HepG2 (cell line): Measurements from ENCODE around the gene CES2. TPM values are rescaled to one million over a fixed set of nuclear protein-coding genes. Genes with fewer than 3 reads are reported as not detected.

Experiments used
- BRCA1 ChIP-seq: sonication (generic); formaldehyde crosslinking; IDR thresholded peaks from 2 replicates; pipeline ENCODE4 v1.4.0; 2020; ENCODE audit warnings: missing genetic modification reagents
- DNMT1 ChIP-seq: sonication (generic); formaldehyde crosslinking; IDR thresholded peaks from 2 replicates; pipeline ENCODE4 v1.5.1; 2020; ENCODE audit warnings: mild to moderate bottlenecking, missing genetic modification reagents
- MTA3 ChIP-seq: sonication (generic); formaldehyde crosslinking; IDR thresholded peaks from 2 replicates; pipeline ENCODE4 v1.4.0; 2020; ENCODE audit warnings: missing genetic modification reagents
- SALL2 ChIP-seq: sonication (generic); formaldehyde crosslinking; IDR thresholded peaks from 2 replicates; pipeline ENCODE4 v1.8.1; 2023; ENCODE audit warnings: mild to moderate bottlenecking, missing genetic modification reagents, inconsistent platforms
- SOX13 ChIP-seq, 3 experiments: fragments of 450-650 bp in 1 of 3; sonication (generic) in 1 of 3; formaldehyde crosslinking in 1 of 3; IDR thresholded peaks in 2 of 3; conservative IDR thresholded peaks in 1 of 3; 2 replicates each; pipeline versions ENCODE4 v1.5.0 to v1.6.1; 2016 to 2020; ENCODE audit warnings: antibody characterized with exemption in 1 of 3, mild to moderate bottlenecking in 1 of 3, missing compliant biosample characterization in 1 of 3, missing genetic modification reagents in 1 of 3, moderate library complexity in 1 of 3
- SOX5 ChIP-seq: IDR thresholded peaks from 2 replicates; pipeline ENCODE4 v1.6.1; 2016; ENCODE audit warnings: borderline replicate concordance
- SSRP1 ChIP-seq: IDR thresholded peaks from 2 replicates; pipeline ENCODE4 v1.6.1; 2016; ENCODE audit warnings: control low read depth
- ZBTB2 ChIP-seq: sonication (generic); formaldehyde crosslinking; IDR thresholded peaks from 2 replicates; pipeline ENCODE4 v1.8.0; 2022; ENCODE audit warnings: low read depth, missing genetic modification reagents
- ZBTB49 ChIP-seq: sonication (generic); formaldehyde crosslinking; IDR thresholded peaks from 2 replicates; pipeline ENCODE4 v1.4.0; 2020; ENCODE audit warnings: missing genetic modification reagents, borderline replicate concordance
- ZFP36L2 ChIP-seq: sonication (generic); formaldehyde crosslinking; IDR thresholded peaks from 2 replicates; pipeline ENCODE4 v1.4.0; 2020; ENCODE audit warnings: missing genetic modification reagents
- ZNF276 ChIP-seq: sonication (generic); formaldehyde crosslinking; IDR thresholded peaks from 2 replicates; pipeline ENCODE4 v1.4.0; 2020; ENCODE audit warnings: mild to moderate bottlenecking, low read depth, missing genetic modification reagents
- ZNF281 ChIP-seq: sonication (generic); formaldehyde crosslinking; IDR thresholded peaks from 2 replicates; pipeline ENCODE4 v1.4.0; 2020; ENCODE audit warnings: missing genetic modification reagents, borderline replicate concordance
- ZNF383 ChIP-seq: sonication (generic); formaldehyde crosslinking; IDR thresholded peaks from 2 replicates; pipeline ENCODE4 v1.4.0; 2020; ENCODE audit warnings: missing genetic modification reagents, mild to moderate bottlenecking, borderline replicate concordance
- ZNF549 ChIP-seq: sonication (generic); formaldehyde crosslinking; IDR thresholded peaks from 2 replicates; pipeline ENCODE4 v1.5.0; 2020; ENCODE audit warnings: missing genetic modification reagents
- ZNF567 ChIP-seq: sonication (generic); formaldehyde crosslinking; IDR thresholded peaks from 2 replicates; pipeline ENCODE4 v1.8.1; 2023; ENCODE audit warnings: mild to moderate bottlenecking, missing genetic modification reagents, borderline replicate concordance
- ZNF576 ChIP-seq: sonication (generic); formaldehyde crosslinking; IDR thresholded peaks from 2 replicates; pipeline ENCODE4 v1.4.0; 2020; ENCODE audit warnings: mild to moderate bottlenecking, missing genetic modification reagents
- ZNF605 ChIP-seq: sonication (generic); formaldehyde crosslinking; IDR thresholded peaks from 2 replicates; pipeline ENCODE4 v1.8.0; 2022; ENCODE audit warnings: mild to moderate bottlenecking, missing genetic modification reagents
- ZNF670 ChIP-seq: sonication (generic); formaldehyde crosslinking; IDR thresholded peaks from 2 replicates; pipeline ENCODE4 v1.8.0; 2022; ENCODE audit warnings: mild to moderate bottlenecking, missing genetic modification reagents, borderline replicate concordance
- polyA plus RNA-seq, 8 experiments: library from polyadenylated mRNA; depleted of rRNA in 3 of 8; stranded (reverse) in 7 of 8; unstranded in 1 of 8; fragments of >200 nt; fragmentation: Illumina TruSeq in 4 of 8; extraction: Trizol in 4 of 8; gene quantifications; 2 replicates each; pipeline versions ENCODE4 v1.2.1 to v1.2.3, GENCODE V29; 2011 to 2016; ENCODE audit warnings: low read depth in 4 of 8, missing spikeins in 1 of 8, mixed read lengths in 1 of 8; ENCODE audit not compliant: insufficient read depth in 1 of 8
- total RNA-seq, 5 experiments: library from RNA; depleted of rRNA; stranded (reverse); fragments of >200 nt; fragmentation: Illumina TruSeq; extraction: Trizol; gene quantifications; 2 replicates each; pipeline ENCODE4 v1.2.3, GENCODE V29; 2016; ENCODE audit warnings: low read depth in 1 of 5

The CES2 gene
- total and polyA plus RNA-seq, 2 of the 13 experiments (the other 11 are each of a cell fraction or from before 2014, with no cell fraction given) = 50.6 to 63.8 TPM

GRCh38 chr16:66894948-66895688, 40.2 kb upstream of the CES2 start (continued):
- TF ChIP-seq ZNF276 (CRISPR knock-in tag) (no peak), ZNF549 (CRISPR knock-in tag) (no peak), BRCA1 (CRISPR knock-in tag) (no peak), ZNF670 (CRISPR knock-in tag) (no peak), ZBTB49 (CRISPR knock-in tag) (peak; percentile 70; the same call in 1 of the 2 replicates), DNMT1 (CRISPR knock-in tag) (no peak; the same call in 1 of the 2 replicates), ZNF576 (CRISPR knock-in tag) (0 out of 2 replicates have a peak, but pooled peaks have one; percentile 44), SSRP1 (CRISPR knock-in tag) (peak; percentile 82), ZNF383 (CRISPR knock-in tag) (no peak), ZNF605 (CRISPR knock-in tag) (peak; percentile 56), MTA3 (CRISPR knock-in tag) (no peak), SOX5 (CRISPR knock-in tag) (no peak), SOX13 (IDR thresholded peaks at IDR 0.05) (no peak), SOX13 (CRISPR knock-in tag; conservative IDR thresholded peaks at IDR 0.05 in 1 of 2, IDR thresholded peaks at IDR 0.05 in 1 of 2) (peak in 1 of 2 experiments; percentile 20; a peak in 1 of 4 replicates), ZNF567 (no peak), ZBTB2 (CRISPR knock-in tag) (no peak), ZNF281 (CRISPR knock-in tag) (no peak), SALL2 (CRISPR knock-in tag) (no peak), ZFP36L2 (CRISPR knock-in tag) (no peak)
